Measurements from ENCODE around the gene SH3RF3. TPM values are rescaled to one million over a fixed set of nuclear protein-coding genes. Genes with fewer than 3 reads are reported as not detected.

Gene SH3RF3
- total and polyA plus RNA-seq, 2 donors (not counting 1 experiment from before 2014, with no cell fraction given) = 8.3 to 10.1 TPM

DNA sequence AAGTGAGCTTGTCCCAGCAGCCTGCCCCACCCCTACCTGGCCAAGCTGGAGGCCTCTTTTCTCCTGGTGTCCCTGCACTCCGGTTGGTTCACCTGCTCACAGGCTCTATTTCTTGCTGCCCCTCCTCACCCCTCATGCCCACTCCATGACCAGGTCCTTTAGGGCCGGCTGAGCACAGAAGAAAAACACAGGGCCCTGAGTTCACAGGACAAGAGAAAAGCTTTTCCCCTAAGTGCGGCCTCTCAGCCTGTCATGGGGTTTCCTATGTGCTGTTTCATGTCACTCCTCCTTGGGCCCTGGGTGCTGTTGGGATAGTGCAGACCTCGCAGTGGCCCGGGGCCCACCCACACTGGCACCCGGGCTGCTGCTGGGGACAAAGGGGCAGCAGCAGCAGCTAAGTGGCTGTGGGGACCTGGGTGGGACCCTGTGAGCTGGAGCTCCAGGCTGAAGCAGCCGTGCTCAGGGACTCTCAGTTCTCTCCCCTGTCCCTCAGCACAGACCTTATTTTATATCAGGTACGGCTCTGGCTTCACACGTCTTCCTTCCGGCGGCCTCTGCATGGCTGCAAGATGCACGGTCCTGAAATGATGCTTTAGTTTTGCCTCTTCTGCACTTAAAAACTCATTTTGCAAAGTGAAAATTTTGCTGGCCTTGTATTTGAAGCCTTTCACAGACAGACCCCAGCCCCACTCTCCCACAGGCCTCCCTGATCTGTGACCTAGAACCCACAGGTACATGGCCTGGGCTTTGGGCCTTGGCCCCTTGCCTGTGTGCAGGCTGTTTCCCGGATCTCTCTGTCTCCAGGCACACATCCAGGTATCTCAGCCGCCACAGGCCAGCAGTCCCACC lies 71.8 kb downstream of the SH3RF3 start:
- Histone ChIP-seq H3K9me3 (ENCODE audit: control insufficient read depth, insufficient read depth, low read depth, low read length) (no peaks in the 10 kb centered on the region), H3K9ac (ENCODE audit: insufficient read depth, low read length) (no peak overlapping the region), H2AFZ (ENCODE audit: low read length) (no peak overlapping the region), H3K79me2 (ENCODE audit: control insufficient read depth, insufficient read depth, low read length) (peaks cover 54% of the 10 kb centered on the region), H3K27me3 (ENCODE audit: control insufficient read depth, insufficient read depth, low read length) (no peaks in the 10 kb centered on the region), H3K4me2 (ENCODE audit: extremely low read depth, insufficient read depth, low read length) (no peak overlapping the region), H3K4me3 (replicated peaks in 1 of 4; ENCODE audit: control extremely low read depth in 1 of 4, insufficient read depth in 1 of 4, low read depth in 3 of 4, low read length in 4 of 4) (no peak overlapping the region), H4K20me1 (ENCODE audit: control insufficient read depth, extremely low read depth, insufficient read depth, low read length) (no peaks in the 10 kb centered on the region), H3K27ac (ENCODE audit: insufficient read depth, low read length) (no peak overlapping the region), H3K36me3 (ENCODE audit: control insufficient read depth, insufficient read depth, low read length) (no peaks in the 10 kb centered on the region), H3K4me1 (ENCODE audit: control insufficient read depth, extremely low read depth, insufficient read depth, low read length) (no peaks in the 10 kb centered on the region)
- DNase-seq (ENCODE audit: low read depth in 2 of 2) = no peak
- TF ChIP-seq EZH2 (IDR thresholded peaks at IDR 0.05; ENCODE audit: low read length, missing control alignments) = no peak
- TF ChIP-seq, protein P1, sequence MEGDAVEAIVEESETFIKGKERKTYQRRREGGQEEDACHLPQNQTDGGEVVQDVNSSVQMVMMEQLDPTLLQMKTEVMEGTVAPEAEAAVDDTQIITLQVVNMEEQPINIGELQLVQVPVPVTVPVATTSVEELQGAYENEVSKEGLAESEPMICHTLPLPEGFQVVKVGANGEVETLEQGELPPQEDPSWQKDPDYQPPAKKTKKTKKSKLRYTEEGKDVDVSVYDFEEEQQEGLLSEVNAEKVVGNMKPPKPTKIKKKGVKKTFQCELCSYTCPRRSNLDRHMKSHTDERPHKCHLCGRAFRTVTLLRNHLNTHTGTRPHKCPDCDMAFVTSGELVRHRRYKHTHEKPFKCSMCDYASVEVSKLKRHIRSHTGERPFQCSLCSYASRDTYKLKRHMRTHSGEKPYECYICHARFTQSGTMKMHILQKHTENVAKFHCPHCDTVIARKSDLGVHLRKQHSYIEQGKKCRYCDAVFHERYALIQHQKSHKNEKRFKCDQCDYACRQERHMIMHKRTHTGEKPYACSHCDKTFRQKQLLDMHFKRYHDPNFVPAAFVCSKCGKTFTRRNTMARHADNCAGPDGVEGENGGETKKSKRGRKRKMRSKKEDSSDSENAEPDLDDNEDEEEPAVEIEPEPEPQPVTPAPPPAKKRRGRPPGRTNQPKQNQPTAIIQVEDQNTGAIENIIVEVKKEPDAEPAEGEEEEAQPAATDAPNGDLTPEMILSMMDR (conservative IDR thresholded peaks at IDR 0.05 in 1 of 2, IDR thresholded peaks at IDR 0.05 in 1 of 2; ENCODE audit: low read depth in 1 of 2, low read length in 2 of 2) = no peak

DNA sequence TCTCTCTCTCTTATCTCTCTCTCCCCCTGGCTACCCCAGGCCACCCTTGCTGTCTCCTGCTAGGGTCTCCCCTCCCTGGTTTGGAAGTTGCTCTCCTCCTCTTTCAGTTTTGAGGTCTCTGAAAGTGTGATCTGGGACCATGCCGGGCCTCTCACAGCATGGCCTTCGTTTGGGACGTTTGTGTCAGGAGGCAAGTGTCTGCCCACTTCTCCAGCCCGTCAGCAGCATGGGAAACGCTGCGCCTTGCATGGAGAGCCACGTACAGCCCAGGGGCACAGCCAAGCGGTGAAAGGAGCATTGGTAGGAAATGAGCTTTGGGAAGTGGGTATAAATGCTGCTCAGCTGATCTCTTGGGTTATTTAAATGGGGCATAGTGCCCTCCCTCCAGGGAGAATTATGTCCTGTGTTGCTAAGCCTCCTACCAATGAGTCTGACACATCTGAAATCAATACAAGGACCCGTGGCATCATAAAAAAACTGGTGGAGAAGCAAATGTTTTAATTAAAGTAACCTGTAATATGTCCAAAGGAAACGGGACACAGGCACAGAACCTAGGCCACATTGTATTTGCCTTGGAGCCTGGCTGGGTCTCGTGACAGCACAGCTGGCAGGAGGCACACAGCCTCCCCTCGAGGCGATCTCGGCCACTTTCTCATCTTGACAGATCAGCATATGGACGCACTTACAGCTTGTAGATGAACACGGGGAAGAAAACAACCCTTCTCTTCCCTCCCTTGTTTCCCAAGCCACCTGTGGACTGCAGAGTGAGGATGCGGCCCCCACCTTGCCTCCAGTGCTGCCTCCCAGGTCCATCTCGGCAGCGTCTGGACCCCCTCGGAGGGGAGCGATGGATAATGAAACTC lies 72.7 kb downstream of the SH3RF3 start:
- Histone ChIP-seq H3K9ac (ENCODE audit: insufficient read depth, low read length) (no peak overlapping the region), H3K4me1 (ENCODE audit: control insufficient read depth, extremely low read depth, insufficient read depth, low read length) (no peaks in the 10 kb centered on the region), H2AFZ (ENCODE audit: low read length) (no peak overlapping the region), H3K4me3 (replicated peaks in 1 of 4; ENCODE audit: control extremely low read depth in 1 of 4, insufficient read depth in 1 of 4, low read depth in 3 of 4, low read length in 4 of 4) (no peak overlapping the region), H3K4me2 (ENCODE audit: extremely low read depth, insufficient read depth, low read length) (no peak overlapping the region), H3K27me3 (ENCODE audit: control insufficient read depth, insufficient read depth, low read length) (no peaks in the 10 kb centered on the region), H4K20me1 (ENCODE audit: control insufficient read depth, extremely low read depth, insufficient read depth, low read length) (no peaks in the 10 kb centered on the region), H3K27ac (ENCODE audit: insufficient read depth, low read length) (no peak overlapping the region), H3K36me3 (ENCODE audit: control insufficient read depth, insufficient read depth, low read length) (no peaks in the 10 kb centered on the region), H3K9me3 (ENCODE audit: control insufficient read depth, insufficient read depth, low read depth, low read length) (no peaks in the 10 kb centered on the region), H3K79me2 (ENCODE audit: control insufficient read depth, insufficient read depth, low read length) (peaks cover 50% of the 10 kb centered on the region)
- no peak for DNase-seq (ENCODE audit: low read depth in 2 of 2)
- TF ChIP-seq, protein P1 (conservative IDR thresholded peaks at IDR 0.05 in 1 of 2, IDR thresholded peaks at IDR 0.05 in 1 of 2; ENCODE audit: low read depth in 1 of 2, low read length in 2 of 2) = no peak
- no peak for TF ChIP-seq EZH2 (IDR thresholded peaks at IDR 0.05; ENCODE audit: low read length, missing control alignments)

DNA sequence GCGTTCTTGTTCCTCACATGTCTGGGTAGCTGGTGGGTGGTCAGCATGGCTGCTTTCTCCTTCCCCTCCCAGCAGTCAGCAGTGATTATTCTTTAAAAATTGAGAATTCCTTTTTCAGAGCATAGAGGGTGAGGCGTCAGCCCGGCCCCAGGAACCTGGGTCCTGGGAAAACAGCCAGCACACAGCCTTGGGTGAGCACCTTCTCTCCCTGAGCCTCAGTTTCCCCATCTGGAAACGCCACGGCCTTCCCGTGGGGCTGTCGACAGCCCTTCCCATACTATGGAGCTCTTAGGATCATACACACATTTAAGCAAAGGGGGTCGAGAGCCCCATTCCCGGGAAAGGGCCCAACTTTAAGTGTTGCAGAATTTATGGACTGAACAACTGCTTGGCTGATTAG lies 73.5 kb downstream of the SH3RF3 start:
- no peak overlapping the region for H3K9ac ChIP-seq (ENCODE audit: insufficient read depth, low read length)
- TF ChIP-seq, protein P1 (conservative IDR thresholded peaks at IDR 0.05 in 1 of 2, IDR thresholded peaks at IDR 0.05 in 1 of 2; ENCODE audit: low read depth in 1 of 2, low read length in 2 of 2) = no peak
- no peak for TF ChIP-seq EZH2 (IDR thresholded peaks at IDR 0.05; ENCODE audit: low read length, missing control alignments)
- no peaks in the 10 kb centered on the region for H3K27me3 ChIP-seq (ENCODE audit: control insufficient read depth, insufficient read depth, low read length)
- no peak overlapping the region for H3K4me2 ChIP-seq (ENCODE audit: extremely low read depth, insufficient read depth, low read length)
- no peaks in the 10 kb centered on the region for H4K20me1 ChIP-seq (ENCODE audit: control insufficient read depth, extremely low read depth, insufficient read depth, low read length)
- no peaks in the 10 kb centered on the region for H3K9me3 ChIP-seq (ENCODE audit: control insufficient read depth, insufficient read depth, low read depth, low read length)
- no peaks in the 10 kb centered on the region for H3K36me3 ChIP-seq (ENCODE audit: control insufficient read depth, insufficient read depth, low read length)
- H3K79me2 ChIP-seq (ENCODE audit: control insufficient read depth, insufficient read depth, low read length) = peaks cover 48% of the 10 kb centered on the region
- no peak for DNase-seq (ENCODE audit: low read depth in 2 of 2)
- H3K27ac ChIP-seq (ENCODE audit: insufficient read depth, low read length) = no peak overlapping the region
- H2AFZ ChIP-seq (ENCODE audit: low read length) = no peak overlapping the region
- H3K4me1 ChIP-seq (ENCODE audit: control insufficient read depth, extremely low read depth, insufficient read depth, low read length) = no peaks in the 10 kb centered on the region
- H3K4me3 ChIP-seq (replicated peaks in 1 of 4; ENCODE audit: control extremely low read depth in 1 of 4, insufficient read depth in 1 of 4, low read depth in 3 of 4, low read length in 4 of 4) = no peak overlapping the region

All from fibroblast of lung (primary cell).